H9 (cell line): Measurements from ENCODE around the gene SCRN1. TPM values are rescaled to one million over a fixed set of nuclear protein-coding genes. Genes with fewer than 3 reads are reported as not detected.

ENCODE experiments used
- DNase-seq: peaks from one replicate; pipeline ENCODE4 v3.0.0-alpha.2; 2017
- H2AFZ ChIP-seq: one replicate; pipeline ENCODE4 v1.6.1; 2013; ENCODE audit warnings: mild to moderate bottlenecking, low read length, control low read depth, moderate library complexity
- H2AK5ac ChIP-seq: 2 replicates; pipeline ENCODE4 v1.6.1; 2013; ENCODE audit warnings: low read length, control low read depth, mixed read lengths; ENCODE audit not compliant: insufficient read length
- H2BK120ac ChIP-seq: one replicate; pipeline ENCODE4 v1.6.1; 2013; ENCODE audit warnings: low read depth, mild to moderate bottlenecking, low read length, control low read depth, inconsistent platforms; ENCODE audit not compliant: poor library complexity, severe bottlenecking
- H2BK12ac ChIP-seq: 2 replicates; pipeline ENCODE4 v1.6.1; 2013; ENCODE audit warnings: low read length, control low read depth, mixed read lengths, low read depth; ENCODE audit not compliant: insufficient read length
- H2BK15ac ChIP-seq: 2 replicates; pipeline ENCODE4 v1.6.1; 2013; ENCODE audit warnings: low read depth, low read length, control low read depth
- H2BK20ac ChIP-seq: one replicate; pipeline ENCODE4 v1.6.1; 2013; ENCODE audit warnings: low read depth, mild to moderate bottlenecking, low read length, control low read depth, inconsistent platforms; ENCODE audit not compliant: poor library complexity, severe bottlenecking
- H2BK5ac ChIP-seq: 2 replicates; pipeline ENCODE4 v1.6.1; 2013; ENCODE audit warnings: low read length, control low read depth, mixed read lengths; ENCODE audit not compliant: insufficient read length
- H3K14ac ChIP-seq: 2 replicates; pipeline ENCODE4 v1.6.1; 2013; ENCODE audit warnings: low read length, control low read depth; ENCODE audit not compliant: insufficient read depth
- H3K18ac ChIP-seq: 2 replicates; pipeline ENCODE4 v1.6.1; 2013; ENCODE audit warnings: low read depth, mild to moderate bottlenecking, mixed read lengths, low read length, control low read depth; ENCODE audit not compliant: insufficient read length
- H3K23ac ChIP-seq: 2 replicates; pipeline ENCODE4 v1.6.1; 2013; ENCODE audit warnings: low read length, control low read depth, mixed read lengths, low read depth; ENCODE audit not compliant: insufficient read length
- H3K23me2 ChIP-seq: 2 replicates; pipeline ENCODE4 v1.6.1; 2013; ENCODE audit warnings: low read depth, mild to moderate bottlenecking, mixed read lengths, low read length, control low read depth; ENCODE audit not compliant: insufficient read length, poor library complexity, severe bottlenecking
- H3K27ac ChIP-seq: 2 replicates; pipeline ENCODE4 v1.5.1; 2013; ENCODE audit warnings: low read length, control low read depth, mixed read lengths, low read depth; ENCODE audit not compliant: insufficient read length
- H3K27me3 ChIP-seq: 2 replicates; pipeline ENCODE4 v1.6.1; 2013; ENCODE audit warnings: low read length, control low read depth, inconsistent platforms; ENCODE audit not compliant: insufficient read depth
- H3K4ac ChIP-seq: 2 replicates; pipeline ENCODE4 v1.6.1; 2013; ENCODE audit warnings: low read depth, mild to moderate bottlenecking, control low read depth, inconsistent platforms, low read length, moderate library complexity
- H3K4me1 ChIP-seq: 2 replicates; pipeline ENCODE4 v1.6.1; 2013; ENCODE audit warnings: low read length, control low read depth, inconsistent platforms; ENCODE audit not compliant: insufficient read depth
- H3K4me2 ChIP-seq: 2 replicates; pipeline ENCODE4 v1.6.1; 2013; ENCODE audit warnings: low read length, control low read depth, mixed read lengths; ENCODE audit not compliant: insufficient read length, insufficient read depth
- H3K56ac ChIP-seq: 2 replicates; pipeline ENCODE4 v1.6.1; 2013; ENCODE audit warnings: low read depth, mild to moderate bottlenecking, mixed read lengths, low read length, control low read depth; ENCODE audit not compliant: insufficient read length
- H3K79me1 ChIP-seq: 2 replicates; pipeline ENCODE4 v1.6.1; 2013; ENCODE audit warnings: low read depth, mild to moderate bottlenecking, moderate library complexity, low read length, control low read depth, inconsistent platforms; ENCODE audit not compliant: insufficient read depth, poor library complexity, severe bottlenecking
- H3K79me2 ChIP-seq: 2 replicates; pipeline ENCODE4 v1.6.1; 2013; ENCODE audit warnings: low read length, control low read depth, inconsistent platforms; ENCODE audit not compliant: insufficient read depth
- H3K9ac ChIP-seq: 2 replicates; pipeline ENCODE4 v1.6.1; 2013; ENCODE audit warnings: low read length, control low read depth, mixed read lengths; ENCODE audit not compliant: insufficient read length; ENCODE audit errors: extremely low read depth
- H3K9me3 ChIP-seq: one replicate; pipeline ENCODE4 v1.6.1; 2013; ENCODE audit warnings: low read depth, low read length, inconsistent platforms; ENCODE audit not compliant: control insufficient read depth
- H3T11ph ChIP-seq: one replicate; pipeline ENCODE4 v1.6.1; 2013; ENCODE audit warnings: mild to moderate bottlenecking, low read length, control low read depth, inconsistent platforms
- H4K20me1 ChIP-seq: one replicate; pipeline ENCODE4 v1.6.1; 2013; ENCODE audit not compliant: control insufficient read depth, insufficient read length, insufficient read depth
- H4K5ac ChIP-seq: 2 replicates; pipeline ENCODE4 v1.6.1; 2013; ENCODE audit warnings: low read depth, mild to moderate bottlenecking, mixed read lengths, low read length, control low read depth; ENCODE audit not compliant: insufficient read length
- H4K8ac ChIP-seq: replicated peaks from 2 replicates; pipeline ENCODE4 v1.6.1; 2013; ENCODE audit warnings: low read length, control low read depth, mixed read lengths, low read depth; ENCODE audit not compliant: insufficient read length
- H4K91ac ChIP-seq: 2 replicates; pipeline ENCODE4 v1.6.1; 2013; ENCODE audit warnings: low read depth, mild to moderate bottlenecking, moderate library complexity, mixed read lengths, low read length, control low read depth; ENCODE audit not compliant: insufficient read length
- H3K27ac Mint-ChIP-seq, 3 experiments: 2 replicates in 2 of 3; 3 replicates in 1 of 3; pipeline ENCODE4 v1.8.0; 2020 to 2021; ENCODE audit warnings: mixed read lengths in 3 of 3, mild to moderate bottlenecking in 1 of 3, moderate library complexity in 1 of 3
- H3K27me3 Mint-ChIP-seq: 2 replicates; pipeline ENCODE4 v1.8.0; 2021; ENCODE audit warnings: low read depth, mild to moderate bottlenecking, moderate library complexity, mixed read lengths
- H3K36me3 Mint-ChIP-seq, 3 experiments: 2 replicates in 2 of 3; 3 replicates in 1 of 3; pipeline ENCODE4 v1.8.0; 2020 to 2021; ENCODE audit warnings: low read depth in 3 of 3, mixed read lengths in 3 of 3; ENCODE audit not compliant: insufficient read depth in 1 of 3
- H3K4me1 Mint-ChIP-seq, 2 experiments: 2 replicates each; pipeline ENCODE4 v1.8.0; 2020; ENCODE audit warnings: mixed read lengths in 2 of 2
- H3K4me3 Mint-ChIP-seq, 2 experiments: 2 replicates in 1 of 2; 3 replicates in 1 of 2; pipeline ENCODE4 v1.8.0; 2020 to 2021; ENCODE audit warnings: mild to moderate bottlenecking in 2 of 2, mixed read lengths in 2 of 2, moderate library complexity in 1 of 2
- H3K9me3 Mint-ChIP-seq, 2 experiments: 2 replicates in 1 of 2; 3 replicates in 1 of 2; pipeline ENCODE4 v1.8.0; 2020; ENCODE audit warnings: mild to moderate bottlenecking in 2 of 2, mixed read lengths in 2 of 2, moderate library complexity in 1 of 2
- CTCF ChIP-seq: fragments of 200-600 bp; sonication (generic); conservative IDR thresholded peaks from 3 replicates; pipeline ENCODE4 v1.8.0; 2021; ENCODE audit warnings: antibody characterized with exemption, mild to moderate bottlenecking
- WGBS: extraction: QIAGEN DNeasy Blood & Tissue Kit; methylation state at CpG from one replicate; pipeline ENCODE4 v1.1.7; 2013; ENCODE audit warnings: missing lambda C conversion rate, low lambda C conversion rate, mixed read lengths; ENCODE audit not compliant: insufficient read length; ENCODE audit errors: extremely low coverage; 5-methylcytosine and 5-hydroxymethylcytosine counted together
- total RNA-seq: library from RNA; stranded (reverse); gene quantifications from 2 replicates; pipeline ENCODE4 v1.2.1, GENCODE V29; 2021

SCRN1 gene
- total RNA-seq, 1 experiment from 2014 or later = 101 TPM

DNA sequence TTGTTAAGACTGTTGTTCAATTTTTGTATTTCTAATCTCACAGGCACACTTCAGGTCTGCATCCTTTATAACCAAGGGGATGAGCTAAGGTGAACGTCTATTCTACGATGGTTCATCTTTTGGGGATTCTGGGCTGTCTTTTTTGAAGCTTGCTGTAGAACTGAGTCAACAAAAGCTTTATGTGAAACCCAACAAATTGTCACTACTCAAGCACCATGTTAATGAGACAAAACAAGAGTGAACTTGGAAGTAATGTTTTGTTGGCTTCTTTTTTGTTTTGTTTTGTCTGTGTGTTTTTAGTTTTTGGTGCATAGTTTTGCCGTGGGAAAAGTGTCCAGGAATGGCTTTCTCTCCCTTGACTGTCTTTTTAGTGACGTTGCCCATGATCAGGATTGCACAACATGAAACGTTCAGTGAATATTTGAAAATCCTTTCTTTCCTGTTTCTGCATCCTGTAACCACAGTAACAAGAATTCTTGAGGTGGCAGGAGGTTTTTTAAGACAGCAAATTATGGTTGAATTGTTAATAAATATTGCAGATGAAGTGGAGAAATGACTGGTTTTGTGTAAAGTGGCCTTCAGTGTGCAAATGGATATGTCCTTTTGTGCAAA lies 117.7 kb downstream of the SCRN1 start:
- H3K4me1 ChIP-seq = no peaks in the 10 kb centered on the region
- no peak overlapping the region for H2BK15ac ChIP-seq
- H2BK120ac ChIP-seq = no peak overlapping the region
- no peak overlapping the region for H2AK5ac ChIP-seq
- H3K79me1 ChIP-seq = no peaks in the 10 kb centered on the region
- no peak overlapping the region for H3K18ac ChIP-seq
- Mint-ChIP-seq H3K9me3 (no peaks in the 10 kb centered on the region), H3K4me1 (peaks cover 0 to 2% of the 10 kb centered on the region in 2 experiments; a peak in 1 of 4 replicates), H3K27ac (no peak overlapping the region), H3K4me3 (no peak overlapping the region; a peak in 1 of 5 replicates), H3K36me3 (no peaks in the 10 kb centered on the region), H3K27me3 (no peaks in the 10 kb centered on the region; the same call in 1 of the 2 replicates)
- H3K23me2 ChIP-seq = no peaks in the 10 kb centered on the region
- H3K14ac ChIP-seq = no peak overlapping the region
- H3K9ac ChIP-seq = no peak overlapping the region
- no peak overlapping the region for H3K4me2 ChIP-seq
- TF ChIP-seq CTCF = no peak
- H4K91ac ChIP-seq = no peak overlapping the region
- H2BK20ac ChIP-seq = no peak overlapping the region
- no peak overlapping the region for H3T11ph ChIP-seq
- no peak overlapping the region for H3K27ac ChIP-seq
- no peak overlapping the region for H2AFZ ChIP-seq
- no peak for DNase-seq
- no peaks in the 10 kb centered on the region for H3K79me2 ChIP-seq
- H3K9me3 ChIP-seq = no peaks in the 10 kb centered on the region
- H2BK5ac ChIP-seq = no peak overlapping the region
- no CpG with 5 or more reads among the region's 5 CpGs for WGBS
- H3K56ac ChIP-seq = no peak overlapping the region
- H4K8ac ChIP-seq = no peak overlapping the region
- H3K23ac ChIP-seq = no peak overlapping the region
- no peak overlapping the region for H3K4ac ChIP-seq
- H2BK12ac ChIP-seq = no peak overlapping the region
- H4K20me1 ChIP-seq = no peaks in the 10 kb centered on the region
- H3K27me3 ChIP-seq = no peaks in the 10 kb centered on the region
- no peak overlapping the region for H4K5ac ChIP-seq

Other genes with a start within 250 kb of the SCRN1 start
- gene WIPF3, start 183.3 kb downstream of the SCRN1 start, total RNA-seq = 11.6 and 11.8 TPM in 2 replicates
- 10.1 and 11.5 TPM in 2 replicates for gene FKBP14, start 36.9 kb upstream of the SCRN1 start, total RNA-seq
- 37.0 and 40.5 TPM in 2 replicates for gene PLEKHA8, start 38.6 kb upstream of the SCRN1 start, total RNA-seq
- 3.4 and 5.5 TPM in 2 replicates for gene MTURN, start 145.2 kb upstream of the SCRN1 start, total RNA-seq